GM23248 (cell line): Measurements from ENCODE around the gene CAMK1D.

Experiments used
- EZH2 ChIP-seq: fragments of 200-600 bp; sonication (generic); IDR thresholded peaks from 2 replicates; pipeline ENCODE4 v1.6.1; 2018; ENCODE audit warnings: antibody characterized with exemption, mild to moderate bottlenecking; ENCODE audit not compliant: insufficient read depth, poor library complexity, severe bottlenecking
- EZH2phosphoT487 ChIP-seq: fragments of 200-600 bp; sonication (generic); IDR thresholded peaks from 2 replicates; pipeline ENCODE4 v1.6.1; 2018; ENCODE audit warnings: antibody characterized with exemption, moderate library complexity, mild to moderate bottlenecking, low read depth; ENCODE audit not compliant: insufficient read depth

DNA sequence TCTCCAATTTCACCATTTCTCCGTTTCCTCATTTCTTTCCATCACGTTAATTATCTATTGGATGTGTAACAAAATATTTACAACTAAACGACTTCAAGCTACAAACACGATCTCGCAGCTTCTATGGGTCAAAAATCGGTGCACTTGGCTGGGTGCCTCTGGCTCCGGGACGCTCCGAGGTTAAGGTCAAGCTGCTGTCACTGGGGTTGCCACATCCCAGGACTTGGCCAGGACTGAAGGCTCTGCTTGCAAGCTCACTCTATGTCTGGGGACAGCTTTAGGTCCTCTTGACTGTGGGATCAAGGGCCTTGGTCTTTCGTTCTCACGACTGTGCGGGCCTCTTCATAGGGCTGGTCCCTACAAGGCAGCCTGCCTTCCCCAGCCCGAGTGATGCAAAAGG is 492.5 kb downstream of the CAMK1D start:
- TF ChIP-seq EZH2phosphoT487: no peak
- TF ChIP-seq EZH2: no peak
